Islet of Langerhans (tissue), 1 donor: ENCODE data around the gene PLA2G12B.
"Not testable (repeated sequence)": the region's sequence is repeated elsewhere in the genome, so short reads cannot be mapped to it uniquely, and the experiment has no call there.

ENCODE experiments used
- FAIRE-seq: peaks from one replicate; lab custom pipeline; 2011; peaks lifted over from hg19 to GRCh38; lab: Jason Lieb, UNC

The PLA2G12B gene

DNA sequence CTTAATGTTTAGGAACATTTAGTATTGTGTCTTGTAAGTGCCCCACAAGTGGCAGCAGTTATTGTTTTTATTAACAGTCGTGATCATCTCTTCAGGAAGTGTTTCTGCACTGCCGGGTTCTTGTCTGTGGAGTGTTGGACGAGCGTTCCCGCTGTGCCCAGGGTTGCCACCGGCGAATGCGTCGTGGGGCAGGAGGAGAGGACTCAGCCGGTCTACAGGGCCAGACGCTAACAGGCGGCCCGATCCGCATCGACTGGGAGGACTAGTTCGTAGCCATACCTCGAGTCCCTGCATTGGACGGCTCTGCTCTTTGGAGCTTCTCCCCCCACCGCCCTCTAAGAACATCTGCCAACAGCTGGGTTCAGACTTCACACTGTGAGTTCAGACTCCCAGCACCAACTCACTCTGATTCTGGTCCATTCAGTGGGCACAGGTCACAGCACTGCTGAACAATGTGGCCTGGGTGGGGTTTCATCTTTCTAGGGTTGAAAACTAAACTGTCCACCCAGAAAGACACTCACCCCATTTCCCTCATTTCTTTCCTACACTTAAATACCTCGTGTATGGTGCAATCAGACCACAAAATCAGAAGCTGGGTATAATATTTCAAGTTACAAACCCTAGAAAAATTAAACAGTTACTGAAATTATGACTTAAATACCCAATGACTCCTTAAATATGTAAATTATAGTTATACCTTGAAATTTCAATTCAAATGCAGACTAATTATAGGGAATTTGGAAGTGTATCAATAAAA lies 22.2 kb downstream of the PLA2G12B start:
- FAIRE-seq: no peak

DNA sequence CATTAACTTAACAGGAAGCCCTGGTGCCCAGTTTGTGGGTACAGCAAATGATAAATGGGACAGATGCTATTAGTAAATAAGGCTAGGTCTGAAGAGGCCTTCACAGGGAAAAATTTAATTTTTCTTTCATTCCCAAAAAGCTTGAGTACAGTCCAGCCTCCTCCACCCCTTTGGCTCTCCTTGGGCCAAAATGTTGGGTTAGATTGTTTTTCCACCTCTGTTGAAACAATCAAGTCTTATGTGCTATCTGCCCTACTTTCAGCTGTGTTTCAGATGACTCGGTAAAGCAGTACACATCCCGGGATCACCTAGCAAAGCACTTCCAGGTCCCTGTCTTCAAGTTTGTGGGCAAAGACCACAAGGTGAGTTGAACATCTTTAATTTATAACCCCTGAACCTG lies 24.3 kb downstream of the PLA2G12B start:
- FAIRE-seq: no peak

DNA sequence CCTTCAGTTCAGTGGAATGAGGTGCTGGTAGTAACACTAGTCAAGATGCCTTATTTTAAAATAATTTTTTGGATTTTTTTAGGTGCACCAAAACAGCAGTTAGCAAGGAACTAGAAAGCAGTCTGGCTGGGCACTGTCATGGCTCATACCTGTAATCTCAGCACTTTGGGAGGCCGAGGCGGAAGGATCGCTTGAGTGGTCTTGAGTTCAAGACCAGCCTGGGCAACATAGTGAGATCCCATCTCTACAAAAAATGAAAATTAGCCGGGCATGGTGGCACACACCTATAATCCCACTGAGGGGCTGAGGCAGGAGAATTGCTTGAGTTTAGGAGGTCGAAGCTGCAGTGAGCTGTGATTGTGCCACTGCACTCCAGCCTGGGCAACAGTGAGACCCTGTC lies 25.8 kb downstream of the PLA2G12B start:
- FAIRE-seq: no peak

DNA sequence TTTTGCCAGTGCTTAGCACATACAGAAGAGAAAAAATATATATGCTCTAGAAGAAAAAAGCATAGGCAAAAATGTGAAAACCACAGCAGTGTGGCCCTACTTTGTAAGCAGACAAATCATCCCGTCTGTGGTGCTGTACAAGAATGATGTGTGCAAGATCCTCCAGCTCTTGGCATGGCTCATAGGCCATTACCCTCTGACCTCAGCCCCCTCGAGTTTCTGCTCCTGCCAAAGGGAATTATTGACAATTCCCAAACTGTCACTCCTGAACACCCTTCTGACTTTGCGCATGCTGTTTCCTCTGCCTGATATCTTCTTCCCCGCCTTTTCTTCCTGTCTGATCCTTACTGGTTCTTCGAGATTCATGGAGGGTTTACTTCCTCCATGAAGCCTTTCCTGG lies 27.1 kb downstream of the PLA2G12B start:
- no peak for FAIRE-seq

DNA sequence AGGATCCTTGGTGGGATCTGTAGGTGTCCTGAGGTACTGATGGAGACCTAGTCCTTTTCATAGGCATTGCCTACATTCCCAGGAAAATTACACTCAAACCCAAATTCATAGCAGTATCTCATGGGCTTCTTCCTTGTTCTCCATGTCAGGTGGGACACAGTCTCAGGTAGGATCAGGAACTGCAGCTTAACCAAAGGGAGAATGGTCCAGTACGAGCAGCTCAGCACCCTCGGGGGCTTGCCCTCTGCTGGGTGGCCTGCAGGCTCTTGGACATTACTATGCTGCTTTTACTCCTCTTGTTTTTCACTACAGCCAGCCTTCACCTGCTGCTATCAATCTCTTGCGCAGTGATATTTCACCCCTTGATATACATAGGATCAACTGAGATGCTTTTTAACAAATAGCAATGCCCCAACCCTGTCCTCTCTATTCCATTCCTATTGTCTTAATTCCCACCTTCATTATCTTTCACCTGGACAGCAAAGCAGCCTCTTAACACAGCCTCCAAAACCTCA lies 28.6 kb downstream of the PLA2G12B start:
- no peak for FAIRE-seq

DNA sequence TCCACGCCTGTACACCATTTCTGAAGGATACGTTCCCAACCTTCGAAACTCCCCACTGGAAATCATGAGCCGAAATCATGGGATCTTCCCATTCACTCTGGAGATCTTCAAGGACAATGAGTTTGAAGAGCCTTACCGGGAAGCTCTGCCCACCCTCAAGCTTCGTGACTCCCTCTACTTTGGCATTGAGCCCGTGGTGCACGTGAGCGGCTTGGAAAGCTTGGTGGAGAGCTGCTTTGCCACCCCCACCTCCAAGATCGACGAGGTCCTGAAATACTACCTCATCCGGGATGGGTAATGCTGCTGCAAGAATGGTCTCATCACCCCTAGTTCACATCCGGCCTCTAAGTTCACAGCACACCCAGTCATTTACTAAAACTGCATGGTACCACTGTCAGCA lies 30.3 kb downstream of the PLA2G12B start:
- FAIRE-seq: no peak

DNA sequence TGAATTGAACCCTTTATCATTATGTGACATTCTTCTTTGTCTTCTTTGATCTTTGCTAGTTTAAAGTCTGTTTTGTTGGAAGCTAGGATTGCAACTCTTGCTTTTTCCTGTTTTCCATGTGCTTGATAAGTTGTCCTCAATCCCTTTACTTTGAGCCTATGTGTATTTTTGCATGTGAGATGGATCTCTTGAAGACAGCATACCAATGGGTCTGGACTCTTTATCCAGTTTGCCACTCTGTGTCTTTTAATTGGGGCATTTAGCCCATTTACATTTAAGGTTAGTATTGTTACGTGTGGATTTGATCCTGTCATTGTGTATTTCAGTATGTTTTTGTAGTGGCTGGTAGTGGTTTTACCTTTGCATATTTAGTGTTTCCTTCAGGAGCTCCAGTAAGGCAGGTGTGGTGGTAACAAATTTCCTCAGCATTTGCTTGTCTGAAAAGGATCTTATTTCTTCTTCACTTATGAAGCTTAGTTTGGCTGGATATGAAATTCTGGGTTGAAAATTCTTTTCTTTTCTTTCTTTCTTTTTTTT lies 33.4 kb downstream of the PLA2G12B start:
- FAIRE-seq: not testable (repeated sequence)

DNA sequence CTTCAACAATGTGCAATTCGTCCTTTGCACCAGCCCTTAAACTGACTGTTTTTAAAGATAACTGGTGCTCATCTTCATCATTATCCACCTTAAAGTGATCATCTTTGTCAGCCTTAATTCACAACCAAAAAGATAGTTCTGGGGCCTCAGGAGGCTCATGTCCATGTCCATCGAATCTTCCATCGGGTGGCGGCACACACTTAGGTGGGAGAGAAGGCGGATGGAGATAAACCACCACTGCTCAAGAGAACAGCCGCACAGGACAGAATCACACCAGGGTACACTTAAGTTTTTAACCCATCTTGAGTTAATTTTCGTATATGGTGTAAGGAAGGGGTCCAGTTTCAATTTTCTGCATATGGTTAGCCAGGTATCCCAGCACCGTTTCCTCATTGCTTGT lies 36.3 kb downstream of the PLA2G12B start:
- FAIRE-seq: no peak

DNA sequence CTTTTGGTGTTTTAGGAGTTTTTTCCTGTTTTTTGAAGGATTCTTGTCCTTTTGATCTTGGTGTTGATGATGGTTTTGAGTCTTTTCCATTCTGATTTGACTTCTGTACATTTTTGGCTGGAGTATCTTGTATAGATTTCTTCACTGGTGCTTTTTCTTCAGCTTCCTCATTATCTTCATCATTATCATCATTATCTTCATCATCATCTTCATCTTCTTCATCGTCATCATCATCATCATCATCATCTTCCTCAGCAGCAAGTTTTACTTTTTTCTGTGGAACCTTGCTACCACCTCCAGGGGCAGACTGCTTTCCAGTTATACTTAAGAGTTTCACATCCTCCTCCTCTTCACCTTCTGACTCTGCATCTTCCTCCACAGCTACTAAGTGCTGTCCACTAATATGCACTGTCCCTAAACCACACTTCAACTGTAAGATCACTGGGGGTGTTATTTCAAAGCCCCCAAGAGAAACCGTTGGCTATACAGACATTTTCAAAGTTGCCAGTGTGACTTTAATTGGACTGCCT lies 36.7 kb downstream of the PLA2G12B start:
- not testable (repeated sequence) for FAIRE-seq

DNA sequence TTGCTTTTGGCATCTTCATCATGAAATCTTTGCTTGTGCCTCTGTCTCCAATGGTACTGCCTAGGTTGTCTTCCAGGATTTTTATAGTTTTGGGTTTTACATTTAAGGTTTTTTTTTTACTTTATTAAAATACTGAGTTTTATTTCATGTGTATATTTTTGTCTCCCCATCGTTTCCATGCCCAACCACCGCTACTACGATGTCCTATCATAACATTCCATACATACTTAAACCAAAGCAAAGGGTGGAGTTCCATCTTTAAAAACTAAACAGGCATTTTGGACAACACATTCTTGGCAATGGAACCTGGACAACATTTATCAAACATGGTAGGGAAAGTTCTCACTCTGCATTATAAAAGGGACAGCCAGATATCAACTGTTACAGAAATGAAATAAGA lies 37.4 kb downstream of the PLA2G12B start:
- FAIRE-seq: not testable (repeated sequence)

DNA sequence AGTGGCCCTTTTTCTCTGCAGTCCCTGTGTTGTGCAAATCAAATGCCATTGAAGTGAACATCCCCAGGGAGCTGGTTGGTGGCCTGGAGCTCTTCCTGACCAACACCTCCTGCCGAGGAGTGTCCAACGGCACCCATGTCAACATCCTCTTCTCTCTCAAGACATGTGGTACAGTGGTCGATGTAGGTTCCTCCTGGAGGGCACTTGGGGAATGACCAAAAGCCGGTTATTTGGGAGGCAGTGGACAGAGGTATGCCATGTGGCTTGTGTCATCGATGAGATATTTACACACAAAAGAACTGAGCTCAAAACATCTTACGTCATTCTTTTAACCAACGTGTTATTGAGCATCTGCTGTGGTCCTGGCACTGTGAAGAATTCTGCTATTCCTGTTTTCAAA lies 41.3 kb downstream of the PLA2G12B start:
- FAIRE-seq: no peak

DNA sequence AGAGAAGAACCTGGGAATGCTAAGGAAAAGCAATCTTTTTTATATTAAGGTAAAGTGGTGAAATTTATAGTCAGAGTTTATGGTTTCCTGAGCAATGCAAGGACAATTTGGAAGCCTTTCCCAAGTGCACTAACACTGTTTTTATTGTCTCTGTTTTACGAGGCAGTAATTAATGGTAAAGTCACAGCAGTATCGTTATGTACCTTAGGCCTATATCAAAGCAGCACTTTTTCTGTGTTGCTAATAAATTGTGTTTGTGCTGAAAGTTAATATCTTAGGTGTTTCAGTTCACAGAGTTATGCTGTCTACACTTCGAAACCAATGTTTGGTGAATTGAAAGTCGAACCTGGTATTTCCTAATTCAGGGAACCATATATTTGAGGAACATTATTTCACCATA lies 41.9 kb downstream of the PLA2G12B start:
- FAIRE-seq: no peak

DNA sequence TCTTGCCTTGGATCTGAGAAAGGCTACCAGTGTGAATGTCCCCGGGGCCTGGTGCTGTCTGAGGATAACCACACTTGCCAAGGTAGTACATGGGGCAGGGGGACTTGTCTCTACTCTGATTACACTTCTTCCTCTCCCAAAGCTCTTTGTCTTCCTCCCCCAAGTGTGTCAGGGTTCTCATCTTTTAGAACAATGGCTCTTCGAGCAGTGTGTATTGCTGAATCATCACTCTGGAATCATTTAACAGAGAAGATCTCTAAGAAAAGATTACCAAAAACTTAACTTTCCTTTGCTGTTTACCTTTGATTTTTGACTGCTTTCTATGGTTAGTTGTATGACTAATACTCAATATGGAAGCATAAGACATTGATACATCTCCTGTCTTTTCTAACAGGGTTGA lies 42.8 kb downstream of the PLA2G12B start:
- FAIRE-seq: no peak

DNA sequence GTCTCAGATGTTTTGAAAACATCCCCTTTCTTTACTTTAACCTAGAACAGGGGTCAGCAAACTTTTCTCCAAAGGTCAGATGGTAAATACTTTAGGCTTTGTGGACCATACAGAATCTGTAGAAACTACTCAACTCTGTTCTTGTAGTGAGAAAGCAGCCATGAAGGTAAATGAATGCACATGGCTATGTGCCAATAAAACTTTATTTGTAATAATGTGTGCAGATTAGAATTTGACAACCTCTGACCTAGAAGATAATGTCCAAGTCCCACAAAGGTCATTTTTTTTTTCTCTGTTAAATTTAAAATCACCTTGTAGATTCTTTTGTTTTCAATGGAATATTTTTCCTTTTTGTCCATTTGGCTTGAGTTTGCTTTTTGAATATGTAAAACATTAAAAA lies 43.9 kb downstream of the PLA2G12B start:
- FAIRE-seq: no peak

DNA sequence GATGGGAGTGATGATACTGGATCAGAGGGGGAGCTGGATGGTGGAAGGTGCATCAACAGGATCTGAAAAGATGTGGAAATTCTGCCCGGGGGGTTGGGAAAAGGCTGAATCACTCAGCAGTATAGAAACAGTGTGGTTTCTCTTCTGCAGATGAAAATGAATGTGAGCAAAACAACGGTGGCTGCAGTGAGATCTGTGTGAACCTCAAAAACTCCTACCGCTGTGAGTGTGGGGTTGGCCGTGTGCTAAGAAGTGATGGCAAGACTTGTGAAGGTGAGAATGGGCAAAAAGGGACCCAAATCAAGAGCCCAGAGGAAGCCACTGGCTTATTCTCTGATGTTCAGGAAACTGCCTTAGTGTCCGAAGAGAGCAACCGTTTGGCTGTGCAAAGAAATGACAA lies 48.2 kb downstream of the PLA2G12B start:
- no peak for FAIRE-seq

DNA sequence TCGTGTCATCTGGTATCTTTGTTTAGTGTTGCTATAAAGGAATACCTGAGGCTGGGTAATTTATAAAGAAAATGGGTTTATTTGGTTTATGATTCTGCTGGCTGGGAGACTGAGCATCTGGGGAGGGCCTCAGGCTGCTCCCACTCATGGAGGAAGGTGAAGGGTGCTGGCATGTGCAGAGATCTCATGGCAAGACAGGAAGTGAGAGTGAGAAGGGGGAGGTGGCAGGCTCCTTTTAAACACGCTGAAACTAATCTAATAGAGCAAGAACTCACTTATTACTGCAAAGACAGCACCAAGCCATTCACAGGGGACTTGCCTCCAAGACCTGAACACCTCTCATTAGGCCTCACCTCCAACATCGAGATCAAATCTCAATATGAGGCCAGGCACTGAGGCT lies 49.8 kb downstream of the PLA2G12B start:
- FAIRE-seq: no peak

DNA sequence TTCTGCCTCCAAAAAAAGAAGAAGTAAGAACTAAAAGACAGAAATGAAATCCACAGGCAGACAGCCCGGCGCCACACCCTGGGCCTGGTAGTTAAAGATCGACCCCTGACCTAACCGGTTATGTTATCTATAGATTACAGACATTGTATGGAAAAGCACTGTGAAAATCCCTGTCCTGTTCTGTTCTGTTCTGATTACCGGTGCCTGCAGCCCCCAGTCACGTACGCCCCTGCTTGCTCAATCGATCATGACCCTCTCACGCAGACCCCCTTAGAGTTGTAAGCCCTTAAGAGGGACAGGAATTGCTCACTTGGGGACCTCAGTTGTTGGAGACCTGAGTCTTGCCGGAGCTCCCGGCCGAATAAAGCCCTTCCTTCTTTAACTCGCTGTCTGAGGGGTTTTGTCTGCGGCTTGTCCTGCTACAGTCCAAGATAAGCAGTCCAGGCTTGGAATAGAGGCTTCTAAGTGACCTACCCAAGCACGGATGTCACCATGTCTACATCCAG lies 50.6 kb downstream of the PLA2G12B start:
- FAIRE-seq: not testable (repeated sequence)

DNA sequence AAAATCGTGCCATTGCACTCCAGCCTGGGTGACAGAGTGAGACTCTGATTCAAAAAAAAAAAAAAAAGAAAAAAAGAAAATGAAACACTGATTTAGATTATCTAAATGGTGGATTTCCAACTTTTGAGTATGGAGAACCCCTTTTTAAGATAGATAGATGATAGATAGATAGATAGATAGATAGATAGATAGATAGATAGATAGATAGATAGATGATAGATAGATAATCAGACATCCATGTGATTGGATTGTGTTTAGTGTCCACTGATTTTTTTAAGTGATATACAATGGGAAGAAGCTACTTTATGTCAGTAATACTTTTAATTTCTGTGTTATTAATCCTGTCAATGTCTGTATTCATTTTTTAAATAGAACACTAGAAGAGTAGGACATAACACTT lies 55.1 kb downstream of the PLA2G12B start:
- FAIRE-seq: no peak

DNA sequence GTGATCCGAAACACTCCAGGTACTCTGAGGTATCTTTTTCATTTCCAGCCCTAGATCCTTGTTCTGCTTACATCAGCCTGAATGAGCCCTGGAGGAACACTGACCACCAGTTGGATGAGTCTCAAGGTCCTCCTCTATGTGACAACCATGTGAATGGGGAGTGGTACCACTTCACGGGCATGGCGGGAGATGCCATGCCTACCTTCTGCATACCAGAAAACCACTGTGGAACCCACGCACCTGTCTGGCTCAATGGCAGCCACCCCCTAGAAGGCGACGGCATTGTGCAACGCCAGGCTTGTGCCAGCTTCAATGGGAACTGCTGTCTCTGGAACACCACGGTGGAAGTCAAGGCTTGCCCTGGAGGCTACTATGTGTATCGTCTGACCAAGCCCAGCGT lies 56.0 kb downstream of the PLA2G12B start:
- FAIRE-seq: no peak

DNA sequence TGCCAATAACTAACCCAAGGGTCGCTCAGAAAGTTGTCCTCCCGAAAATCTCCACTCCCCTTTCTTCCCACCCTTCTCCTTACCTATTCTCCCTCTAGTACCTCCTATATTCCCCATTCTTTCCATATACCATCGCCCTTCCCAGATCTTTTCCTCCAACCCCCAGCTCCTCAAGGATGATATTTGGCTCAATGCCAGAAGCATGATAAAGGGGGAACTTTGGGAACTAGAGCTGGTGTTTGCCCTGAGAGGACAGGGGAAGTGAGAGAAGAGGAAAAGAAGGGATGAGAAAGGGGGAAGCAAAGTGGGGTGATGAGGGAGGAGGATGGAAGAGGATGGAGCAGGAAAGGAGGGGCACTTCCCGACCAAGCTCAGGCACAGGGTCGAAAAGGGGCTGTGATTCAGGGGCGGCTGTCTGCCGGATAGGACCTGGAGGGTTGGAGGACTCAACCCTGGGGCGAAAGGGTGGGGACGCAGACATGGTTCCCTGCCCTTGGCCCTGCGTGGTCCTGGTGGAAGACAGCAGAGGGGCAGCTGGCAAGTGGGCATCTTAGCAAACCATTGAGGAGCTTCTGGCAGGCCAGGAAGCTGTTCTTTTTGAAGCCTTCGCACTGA lies 59.3 kb downstream of the PLA2G12B start:
- FAIRE-seq: no peak

DNA sequence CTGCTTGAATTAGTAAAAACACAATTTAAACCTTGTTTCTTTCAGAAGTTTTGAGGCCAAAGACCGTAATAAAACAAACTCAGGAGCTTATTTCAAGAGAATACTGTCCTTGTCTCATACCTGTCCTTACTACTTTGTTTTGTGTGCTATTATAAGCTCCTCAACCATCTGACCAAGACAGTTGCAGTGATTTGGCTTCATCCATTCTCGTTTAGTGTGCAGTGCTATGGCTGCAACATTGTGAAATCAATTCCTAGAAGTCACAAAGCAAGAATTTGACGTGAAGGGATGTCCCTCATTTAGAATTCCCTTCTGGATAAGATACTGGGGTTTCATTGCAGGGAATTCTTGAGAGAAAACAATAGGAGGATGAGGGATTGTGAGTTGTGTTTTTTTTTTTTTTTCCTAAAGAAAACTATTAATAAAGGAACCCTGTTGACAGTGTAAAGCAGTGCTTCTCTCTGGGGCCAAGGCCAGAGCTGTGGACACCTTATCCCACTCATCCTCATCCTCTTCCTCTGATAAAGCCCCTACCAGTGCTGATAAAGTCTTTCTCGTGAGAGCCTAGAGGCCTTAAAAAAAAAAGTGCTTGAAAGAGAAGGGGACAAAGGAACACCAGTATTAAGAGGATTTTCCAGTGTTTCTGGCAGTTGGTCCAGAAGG lies 61.3 kb downstream of the PLA2G12B start, which contains the start of gene OIT3:
Gene OIT3, plus strand, starts transcription at position 604 of the 663 bp plus-strand sequence. CDS start 60 bp downstream, outside the sequence.
- no peak for FAIRE-seq

DNA sequence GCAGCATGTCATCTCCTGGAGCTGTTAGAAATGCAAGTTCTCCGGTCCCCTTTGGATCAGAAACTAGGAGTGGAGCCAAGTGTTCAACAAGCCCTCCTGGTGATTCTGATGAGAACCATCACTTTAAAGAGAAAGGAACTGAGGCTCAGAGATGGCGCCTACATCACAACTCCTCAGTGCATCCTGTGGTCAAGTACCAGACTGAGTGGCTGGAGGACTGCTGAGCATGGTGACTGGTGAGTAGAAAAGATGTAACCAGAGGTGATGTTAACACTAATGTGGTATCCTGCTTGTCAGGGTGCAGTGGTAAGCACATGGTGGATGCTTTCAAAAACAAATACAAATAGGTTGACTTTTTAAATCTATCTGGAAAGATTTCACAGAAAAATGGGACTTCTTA lies 64.5 kb downstream of the PLA2G12B start:
- FAIRE-seq: no peak
